Middle frontal gyrus (tissue), 1 donor: ENCODE results near the gene PTPRN2.
"Not testable (repeated sequence)": the region's sequence is repeated elsewhere in the genome, so short reads cannot be mapped to it uniquely, and the experiment has no call there.

ENCODE experiments used
- DNase-seq: peaks from one replicate; pipeline ENCODE4 v3.0.0-alpha.2; 2015; ENCODE audit warnings: low spot score; ENCODE audit errors: extremely low spot score

The PTPRN2 gene

DNA sequence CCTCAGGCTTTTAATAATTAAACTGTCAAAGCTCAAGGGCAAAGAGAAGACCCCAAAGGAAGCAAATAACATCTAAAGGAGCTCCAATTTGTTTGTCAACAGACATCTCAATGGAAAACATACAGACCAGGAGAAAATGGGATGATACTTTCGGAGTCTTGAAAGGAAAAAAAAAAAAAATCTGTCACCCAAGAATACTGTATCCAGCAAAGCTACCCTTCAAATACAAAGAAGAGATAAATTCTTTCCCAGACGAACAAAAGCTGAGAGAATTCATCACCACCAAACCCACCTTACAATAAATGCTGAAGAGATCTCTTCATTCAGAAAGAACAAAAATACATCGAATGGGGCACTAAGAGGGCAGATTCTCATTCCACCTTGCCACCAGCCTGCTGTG lies 232.8 kb downstream of the PTPRN2 start:
- no peak for DNase-seq

DNA sequence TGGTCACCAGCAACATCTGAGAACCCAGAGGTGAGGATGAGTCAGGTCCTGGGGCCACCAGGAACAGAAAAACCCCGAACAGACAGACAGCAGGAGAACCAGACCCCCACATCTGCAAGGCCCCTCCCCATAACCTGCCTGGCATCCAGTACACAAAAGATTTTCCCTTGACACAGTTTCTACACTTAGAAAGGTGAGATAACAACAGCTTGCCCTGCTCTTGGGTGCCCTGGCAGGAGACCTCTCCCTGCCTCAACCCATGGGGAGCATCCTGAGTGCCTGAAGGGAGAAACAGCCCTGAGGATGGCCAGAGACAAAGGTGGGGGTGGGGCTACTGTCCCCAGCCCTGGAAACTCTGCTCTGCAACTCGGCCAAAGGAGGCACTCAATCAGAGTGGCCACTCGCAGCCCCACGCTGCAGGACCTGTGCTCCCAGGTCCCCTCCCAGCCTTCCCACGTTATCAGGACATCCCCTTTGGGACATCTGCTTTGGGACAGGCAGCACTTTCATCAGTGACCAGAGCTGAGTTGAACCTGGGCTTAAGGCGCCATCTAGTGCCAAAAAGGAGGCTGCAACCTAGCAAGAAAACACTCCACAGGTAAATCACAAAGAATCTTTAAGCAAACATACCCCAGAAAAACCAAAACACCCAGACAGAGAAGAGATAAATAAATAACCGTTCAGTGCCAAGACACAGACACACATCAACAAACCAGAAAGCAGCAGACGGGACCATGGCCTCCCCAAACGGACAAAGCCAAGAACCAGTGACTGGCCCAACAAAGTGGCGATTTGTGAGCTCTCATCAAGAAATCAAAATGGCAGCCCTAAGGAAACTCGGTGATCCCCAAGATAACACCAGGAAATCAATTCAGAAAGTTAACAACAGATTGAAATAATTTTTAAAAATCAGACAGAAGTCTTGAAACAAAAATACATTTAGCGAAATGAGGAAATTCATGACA lies 233.7 kb downstream of the PTPRN2 start:
- DNase-seq = no peak

DNA sequence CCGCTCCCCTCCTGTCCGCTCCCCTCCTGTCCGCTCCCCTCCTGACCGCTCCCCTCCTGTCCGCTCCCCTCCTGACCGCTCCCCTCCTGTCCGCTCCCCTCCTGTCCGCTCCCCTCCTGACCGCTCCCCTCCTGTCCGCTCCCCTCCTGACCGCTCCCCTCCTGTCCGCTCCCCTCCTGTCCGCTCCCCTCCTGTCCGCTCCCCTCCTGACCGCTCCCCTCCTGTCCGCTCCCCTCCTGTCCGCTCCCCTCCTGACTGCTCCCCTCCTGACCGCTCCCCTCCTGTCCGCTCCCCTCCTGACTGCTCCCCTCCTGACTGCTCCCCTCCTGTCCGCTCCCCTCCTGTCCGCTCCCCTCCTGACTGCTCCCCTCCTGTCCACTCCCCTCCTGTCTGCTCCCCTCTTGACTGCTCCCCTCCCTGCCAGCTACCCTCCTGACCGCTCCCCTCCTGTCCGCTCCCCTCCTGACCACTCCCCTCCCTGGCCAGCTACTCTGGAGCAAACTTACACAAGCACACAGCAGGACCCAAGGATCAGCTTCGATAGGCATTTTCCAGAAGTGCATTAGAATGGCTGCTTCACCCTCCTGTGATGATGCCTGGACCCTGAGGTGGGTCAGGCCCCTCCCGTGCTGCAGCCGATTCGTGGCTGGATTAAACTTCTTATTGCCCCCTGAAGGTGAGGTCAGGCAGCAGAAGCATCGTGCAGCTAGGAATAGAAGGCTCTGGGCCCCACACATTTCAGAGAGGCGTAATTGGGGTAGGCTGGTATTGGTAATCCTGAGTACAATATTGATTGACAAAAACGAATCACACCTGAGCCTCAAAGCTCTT lies 235.5 kb downstream of the PTPRN2 start:
- not testable (repeated sequence) for DNase-seq

DNA sequence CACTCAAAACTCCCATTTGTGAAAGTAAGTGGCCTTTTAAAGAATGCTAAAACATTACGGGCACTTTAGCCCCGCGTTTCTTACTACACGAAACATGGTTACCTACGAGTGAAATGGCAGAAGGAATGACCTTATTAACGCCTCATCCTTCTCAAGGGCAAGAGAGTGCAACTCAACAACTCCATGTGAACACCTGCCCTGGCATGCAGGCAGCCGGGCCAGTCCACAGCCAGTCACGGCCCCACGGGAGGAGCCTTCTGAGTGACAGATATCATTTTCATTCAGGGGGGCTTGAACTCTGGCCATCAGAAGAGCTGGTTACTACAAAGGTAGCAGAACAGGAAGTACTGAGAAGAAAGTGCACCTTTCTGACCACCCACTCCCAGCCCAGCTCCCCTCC lies 236.1 kb downstream of the PTPRN2 start:
- DNase-seq = no peak

DNA sequence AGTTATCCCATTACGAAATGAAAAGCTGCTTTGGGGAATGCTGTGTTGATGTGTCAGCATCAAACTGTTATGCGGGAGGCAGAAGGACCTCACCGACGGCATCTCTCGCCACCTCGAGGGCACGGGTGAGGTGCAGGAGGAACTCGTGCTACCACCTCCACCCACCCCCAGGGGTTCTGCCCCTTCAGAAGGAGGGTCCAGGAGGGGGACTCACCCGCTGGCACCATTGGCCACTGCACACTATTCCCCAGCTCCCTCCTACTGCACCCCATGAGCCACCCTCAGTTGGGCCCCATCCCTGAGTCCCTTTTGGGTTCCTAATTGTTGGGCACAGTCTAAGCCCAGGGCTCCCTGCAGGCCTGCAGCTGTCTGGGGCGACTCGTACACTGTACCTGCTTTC lies 236.6 kb downstream of the PTPRN2 start:
- no peak for DNase-seq

DNA sequence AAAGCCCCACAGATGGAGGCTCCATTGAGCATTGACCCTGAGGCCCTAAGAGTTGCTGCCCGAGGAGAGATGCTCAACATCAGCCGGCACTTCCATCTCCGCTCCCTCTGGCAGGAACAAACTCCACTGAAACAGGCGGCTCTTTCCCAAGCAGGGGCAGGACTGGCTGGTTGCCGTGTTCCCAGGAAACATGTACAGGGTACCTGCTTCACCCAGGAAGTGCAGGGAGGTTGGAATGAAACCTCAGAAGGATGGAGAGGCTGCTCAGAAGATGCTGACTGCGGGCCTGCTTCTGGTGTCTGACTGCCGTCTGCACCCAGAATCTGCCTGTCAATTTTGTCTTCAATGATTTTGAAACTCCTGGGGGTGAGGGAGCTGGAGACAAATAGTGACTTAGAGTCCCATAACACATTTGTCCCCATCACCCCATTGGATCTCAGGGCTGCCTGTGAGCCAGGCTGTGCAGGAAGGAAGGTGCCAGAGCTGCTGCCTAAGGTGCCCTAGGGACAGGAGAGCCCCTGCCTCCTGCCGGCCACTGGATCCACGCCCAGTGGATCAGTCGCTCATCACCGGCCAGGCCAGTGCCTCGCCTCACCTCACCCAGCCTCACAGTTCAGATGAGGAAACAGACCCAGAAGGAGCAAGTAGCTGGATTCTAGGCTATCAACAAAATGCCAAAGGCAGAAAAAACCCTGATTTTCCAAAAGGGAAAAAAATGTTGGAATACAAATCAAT lies 237.3 kb downstream of the PTPRN2 start:
- no peak for DNase-seq

DNA sequence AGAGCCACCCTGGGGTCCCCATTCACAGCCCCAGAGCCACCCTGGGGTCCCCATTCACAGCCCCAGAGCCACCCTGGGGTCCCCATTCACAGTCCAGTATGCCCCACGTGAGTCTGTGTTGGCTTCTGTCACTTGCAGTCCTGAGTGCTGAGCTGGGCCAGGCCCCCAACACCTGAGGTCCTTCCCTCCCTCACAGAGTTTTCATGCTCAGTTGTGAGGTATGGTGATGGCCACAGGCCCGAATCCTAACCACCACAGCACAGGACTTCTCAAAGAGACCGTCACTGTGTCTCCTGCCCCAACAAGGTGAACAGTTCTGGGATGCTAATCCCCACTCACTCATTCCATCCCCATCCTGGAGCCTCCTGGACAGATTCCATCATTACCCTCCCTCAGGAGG lies 239.2 kb downstream of the PTPRN2 start:
- DNase-seq = no peak

DNA sequence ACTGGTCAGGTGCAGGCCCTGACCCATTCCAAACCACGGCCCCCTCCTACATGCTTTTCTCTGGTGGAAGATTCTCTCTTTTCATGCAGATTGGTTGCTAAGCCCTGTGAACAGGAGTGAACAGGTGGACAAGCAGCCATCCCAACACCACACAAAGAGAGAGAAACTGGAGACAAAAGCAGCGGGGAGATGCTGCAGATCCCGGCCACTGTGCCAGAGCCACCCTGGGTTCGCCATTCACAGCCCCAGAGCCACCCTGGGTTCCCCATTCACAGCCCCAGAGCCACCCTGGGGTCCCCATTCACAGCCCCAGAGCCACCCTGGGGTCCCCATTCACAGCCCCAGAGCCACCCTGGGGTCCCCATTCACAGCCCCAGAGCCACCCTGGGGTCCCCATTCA lies 239.6 kb downstream of the PTPRN2 start:
- DNase-seq = not testable (repeated sequence)

DNA sequence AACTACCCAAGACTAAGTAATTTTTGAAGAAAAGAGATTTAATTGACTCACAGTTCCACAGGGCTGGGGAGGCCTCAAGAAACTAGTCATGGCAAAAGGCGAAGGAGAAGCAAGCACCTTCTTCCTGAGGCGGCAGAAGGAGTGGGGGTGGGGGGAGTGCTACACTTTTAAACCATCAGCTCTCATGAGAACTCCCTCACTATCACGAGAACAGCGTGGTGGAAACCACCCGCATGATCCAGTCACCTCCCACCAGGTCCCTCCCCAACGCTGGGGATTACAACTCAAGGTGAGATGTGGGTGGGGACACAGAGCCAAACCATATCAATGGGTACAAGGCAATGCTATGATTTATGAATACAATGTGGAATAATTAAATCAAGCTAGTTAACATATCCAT lies 241.9 kb downstream of the PTPRN2 start:
- no peak for DNase-seq

DNA sequence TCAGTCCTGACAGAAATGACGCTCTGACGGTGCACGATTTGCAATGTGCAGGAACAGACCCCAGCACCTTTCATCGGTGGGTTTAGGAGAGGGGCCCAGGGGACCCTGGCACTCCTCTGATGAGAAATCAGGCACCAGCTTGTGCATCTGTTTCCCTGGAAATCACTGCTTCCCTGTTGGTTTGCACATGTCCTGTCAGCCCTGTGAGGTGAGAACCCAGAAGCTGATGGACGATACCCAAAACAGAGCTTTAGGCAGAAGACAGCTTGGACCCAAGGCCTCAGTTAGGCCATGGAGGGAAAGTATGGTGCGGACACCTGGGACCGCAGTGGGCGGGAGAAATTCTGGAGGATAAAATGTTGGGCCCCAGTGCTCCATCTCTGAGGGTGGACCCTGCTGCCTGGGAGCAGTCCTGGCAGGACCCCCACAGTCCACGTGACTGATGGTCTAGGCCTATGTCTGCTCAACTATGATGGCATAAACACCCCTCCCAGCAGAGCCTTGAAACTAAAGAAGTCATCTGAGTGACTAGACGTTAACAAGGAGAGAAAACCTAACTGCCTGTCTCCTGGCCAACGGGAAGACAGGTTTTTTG lies 242.8 kb downstream of the PTPRN2 start:
- no peak for DNase-seq

DNA sequence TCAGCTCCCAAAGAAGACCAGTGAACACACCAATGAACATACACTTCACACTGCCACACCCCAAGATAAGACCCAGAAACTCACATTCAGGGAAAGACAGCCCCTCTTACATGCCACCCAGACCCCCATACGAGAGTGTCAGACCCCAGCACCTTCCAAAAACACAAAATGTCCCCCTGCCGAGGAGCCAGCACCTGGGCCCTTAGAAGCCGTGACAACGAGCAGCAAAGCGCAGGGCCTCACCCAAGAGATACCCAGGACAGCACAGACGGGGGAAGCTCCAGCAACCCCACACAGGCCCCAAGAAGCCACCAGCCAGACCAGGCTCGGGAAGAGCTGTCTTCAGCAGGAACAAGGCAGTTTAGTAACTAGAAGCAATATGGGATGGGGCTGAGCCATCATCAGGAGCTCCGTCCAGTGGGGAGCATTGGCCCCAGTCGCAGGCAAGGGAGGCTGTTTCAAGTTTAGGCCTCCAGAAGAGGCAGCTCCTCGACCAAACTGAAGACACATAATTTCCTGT lies 243.6 kb downstream of the PTPRN2 start:
- DNase-seq = no peak

DNA sequence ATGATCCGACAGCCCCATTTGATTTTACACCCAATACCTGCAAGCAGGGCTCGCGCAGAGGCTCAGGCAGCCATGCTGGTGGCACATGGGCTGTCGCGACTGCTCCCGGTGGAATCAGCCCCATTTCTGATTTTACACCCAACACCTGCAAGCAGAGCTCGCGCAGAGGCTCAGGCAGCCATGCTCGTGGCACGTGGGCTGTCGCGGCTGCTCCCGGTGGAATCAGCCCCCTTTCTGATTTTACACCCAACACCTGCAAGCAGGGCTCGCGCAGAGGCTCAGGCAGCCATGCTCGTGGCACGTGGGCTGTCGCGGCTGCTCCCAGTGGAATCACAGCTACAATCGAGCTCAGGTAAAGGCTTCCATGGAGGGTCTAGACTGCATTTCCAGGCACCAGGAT lies 244.1 kb downstream of the PTPRN2 start:
- no peak for DNase-seq

DNA sequence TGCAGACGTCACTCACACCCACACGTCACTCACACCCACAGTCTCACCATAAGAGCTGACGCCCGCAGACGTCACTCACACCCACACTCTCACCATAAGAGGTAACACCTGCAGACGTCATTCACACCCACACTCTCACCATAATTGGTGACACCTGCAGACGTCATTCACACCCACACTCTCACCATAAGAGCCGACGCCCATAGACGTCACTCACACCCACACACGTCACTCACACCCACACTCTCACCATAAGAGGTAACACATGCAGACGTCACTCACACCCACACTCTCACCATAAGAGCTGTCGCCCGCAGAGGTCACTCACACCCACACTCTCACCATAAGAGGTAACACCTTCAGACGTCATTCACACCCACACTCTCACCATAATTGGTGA lies 246.5 kb downstream of the PTPRN2 start:
- not testable (repeated sequence) for DNase-seq

DNA sequence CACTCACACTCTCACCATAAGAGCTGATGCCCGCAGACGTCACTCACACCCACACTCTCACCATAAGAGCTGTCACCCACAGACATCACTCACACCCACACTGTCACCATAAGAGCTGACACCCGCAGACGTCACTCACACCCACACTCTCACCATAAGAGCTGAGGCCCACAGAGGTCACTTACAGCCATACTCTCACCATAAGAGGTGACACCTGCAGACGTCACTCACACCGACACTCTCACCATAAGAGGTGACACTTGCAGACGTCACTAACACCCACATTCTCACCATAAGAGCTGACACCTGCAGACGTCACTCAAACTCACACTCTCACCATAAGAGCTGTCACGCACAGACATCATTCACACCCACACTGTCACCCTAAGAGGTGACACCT lies 250.7 kb downstream of the PTPRN2 start:
- DNase-seq = not testable (repeated sequence)

DNA sequence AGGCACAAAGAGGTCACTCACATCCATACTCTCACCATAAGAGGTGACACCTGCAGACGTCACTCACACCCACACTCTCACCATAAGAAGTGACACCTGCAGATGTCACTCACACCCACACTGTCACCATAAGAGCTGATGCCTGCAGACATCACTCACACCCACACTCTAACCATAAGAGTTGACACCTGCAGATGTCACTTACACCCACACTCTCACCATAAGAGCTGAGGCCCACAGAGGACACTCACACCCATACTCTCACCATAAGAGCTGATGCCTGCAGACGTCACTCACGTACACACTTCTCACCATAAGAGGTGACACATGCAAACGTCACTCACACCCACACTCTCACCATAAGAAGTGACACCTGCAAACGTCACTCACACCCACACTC lies 255.1 kb downstream of the PTPRN2 start:
- not testable (repeated sequence) for DNase-seq

DNA sequence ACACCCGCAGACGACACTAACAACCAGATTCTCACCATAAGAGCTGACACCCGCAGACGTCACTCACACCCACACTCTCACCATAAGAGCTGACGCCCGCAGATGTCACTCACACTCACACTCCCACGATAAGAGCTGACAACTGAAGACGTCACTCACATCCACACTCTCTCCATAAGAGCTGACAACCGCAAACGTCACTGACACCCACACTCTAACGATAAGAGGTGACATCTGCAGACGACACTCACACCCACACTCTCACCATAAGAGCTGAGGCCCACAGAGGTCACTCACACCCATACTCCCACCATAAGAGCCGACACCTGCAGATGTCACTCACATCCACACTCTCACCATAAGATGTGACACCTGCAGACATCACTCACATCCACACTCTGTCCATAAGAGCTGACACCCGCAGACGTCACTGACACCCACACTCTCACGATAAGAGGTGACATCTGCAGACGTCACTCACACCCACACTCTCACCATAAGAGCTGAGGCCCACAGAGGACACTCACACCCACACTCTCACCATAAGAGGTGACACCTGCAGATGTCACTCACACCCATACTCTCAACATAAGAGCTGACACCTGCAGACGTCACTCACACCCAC lies 255.7 kb downstream of the PTPRN2 start:
- DNase-seq = not testable (repeated sequence)

DNA sequence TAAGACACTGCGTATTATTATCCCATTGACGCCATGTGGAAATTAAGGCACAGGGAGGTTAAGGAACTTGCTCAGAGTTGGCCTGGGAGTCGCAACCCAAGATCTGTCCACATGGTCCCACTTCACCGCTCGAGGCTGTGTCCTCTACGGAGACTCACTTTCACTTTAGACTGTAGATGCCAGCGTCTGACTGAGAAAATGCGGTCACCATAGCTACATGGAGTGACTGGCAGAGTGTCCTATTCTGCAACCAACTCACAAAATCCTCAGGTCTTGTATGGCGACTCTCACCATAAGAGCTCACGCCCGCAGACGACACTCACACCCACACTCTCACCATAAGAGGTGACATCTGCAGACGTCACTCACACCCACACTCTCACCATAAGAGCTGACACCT lies 257.9 kb downstream of the PTPRN2 start:
- DNase-seq = no peak

DNA sequence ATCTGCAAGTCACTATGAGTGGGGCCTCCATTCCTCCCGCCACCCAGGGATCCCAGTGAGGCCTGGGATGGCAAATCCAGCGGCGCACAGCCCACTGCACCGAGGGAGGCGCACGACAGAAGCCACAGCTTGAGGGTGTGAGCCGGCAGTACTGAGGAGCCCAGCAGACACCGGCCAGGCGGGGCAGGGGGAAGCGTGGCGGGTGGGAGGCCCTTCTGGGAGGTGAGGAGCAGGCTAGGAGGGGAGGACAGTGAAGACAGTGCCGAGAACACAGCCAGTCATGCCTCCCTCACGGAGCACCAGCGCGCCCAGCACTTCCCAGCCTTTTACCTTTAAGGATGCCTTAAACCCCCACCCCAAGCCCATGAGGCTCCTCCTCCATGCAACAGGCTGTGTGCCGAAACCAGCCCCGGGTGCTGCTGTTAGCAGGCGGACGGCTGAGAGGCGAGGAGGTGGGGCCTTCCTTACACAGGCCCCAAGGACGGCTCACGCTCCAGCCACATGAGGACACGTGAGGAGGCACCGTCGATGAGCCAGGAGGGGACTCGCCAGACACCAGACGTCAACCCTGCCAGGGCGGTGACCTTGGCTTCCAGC lies 258.5 kb downstream of the PTPRN2 start:
- no peak for DNase-seq

DNA sequence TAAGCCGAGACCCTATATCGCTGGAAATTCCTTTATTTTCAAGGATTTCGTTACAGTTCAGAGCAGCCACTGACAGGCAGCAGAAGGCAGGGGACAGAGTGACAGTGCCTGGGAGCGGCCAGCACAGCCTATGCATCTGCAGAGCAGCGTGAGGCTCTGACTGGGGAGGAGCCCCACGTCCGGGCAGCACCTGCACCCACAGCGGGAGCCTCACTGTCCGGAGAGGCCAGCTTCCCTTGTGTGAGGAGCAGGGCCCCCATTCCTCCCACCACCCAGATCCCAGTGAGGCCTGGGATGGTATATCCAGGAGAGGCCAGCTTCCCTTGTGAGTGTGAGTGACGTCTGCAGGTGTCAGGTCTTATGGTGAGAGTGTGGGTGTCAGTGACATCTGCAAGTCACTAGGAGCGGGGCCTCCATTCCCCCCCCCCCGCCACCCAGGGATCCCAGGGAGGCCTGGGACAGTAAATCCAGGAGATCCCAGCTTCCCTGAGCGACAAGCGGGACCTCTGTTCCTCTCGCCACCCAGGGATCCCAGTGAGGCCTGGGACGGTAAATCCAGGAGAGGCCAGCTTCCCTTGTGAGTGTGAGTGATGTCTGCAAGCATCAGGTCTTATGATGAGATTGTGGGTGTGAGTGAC lies 259.1 kb downstream of the PTPRN2 start:
- DNase-seq = no peak
